Measurements from ENCODE around the gene SARS2.

DNA sequence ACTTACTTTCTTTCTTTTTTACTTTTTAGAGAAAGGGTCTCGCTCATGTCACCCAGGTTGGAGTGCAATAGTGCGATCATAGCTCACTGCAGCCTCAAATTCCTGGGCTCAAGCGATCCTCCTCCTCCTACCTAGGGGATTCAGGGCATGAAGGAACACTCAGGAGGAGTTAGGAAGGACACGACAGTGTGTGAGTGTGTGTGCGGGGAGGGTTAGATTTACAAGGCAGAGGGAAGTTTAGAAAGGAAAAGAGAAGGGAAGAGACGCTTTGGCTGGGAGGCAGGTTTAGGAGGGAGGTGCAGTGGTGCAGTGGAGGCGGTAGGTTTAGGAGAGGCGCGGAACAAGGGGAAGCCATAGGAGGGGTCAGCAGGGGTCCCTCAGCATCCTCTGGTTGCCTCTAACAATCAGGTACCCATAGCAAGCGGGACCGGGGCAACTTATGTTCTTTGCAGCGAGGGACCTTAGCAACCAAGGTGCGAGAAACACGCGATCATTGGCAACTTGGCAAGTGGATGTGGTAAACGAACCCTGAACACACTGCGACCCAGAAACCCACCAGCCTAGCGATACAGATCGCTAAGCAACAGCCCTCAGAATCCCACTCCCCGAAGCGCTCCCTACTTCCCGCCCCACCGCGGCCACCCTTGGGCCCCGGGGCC is 31.6 kb downstream of the SARS2 start:
- TF ChIP-seq, protein P1, sequence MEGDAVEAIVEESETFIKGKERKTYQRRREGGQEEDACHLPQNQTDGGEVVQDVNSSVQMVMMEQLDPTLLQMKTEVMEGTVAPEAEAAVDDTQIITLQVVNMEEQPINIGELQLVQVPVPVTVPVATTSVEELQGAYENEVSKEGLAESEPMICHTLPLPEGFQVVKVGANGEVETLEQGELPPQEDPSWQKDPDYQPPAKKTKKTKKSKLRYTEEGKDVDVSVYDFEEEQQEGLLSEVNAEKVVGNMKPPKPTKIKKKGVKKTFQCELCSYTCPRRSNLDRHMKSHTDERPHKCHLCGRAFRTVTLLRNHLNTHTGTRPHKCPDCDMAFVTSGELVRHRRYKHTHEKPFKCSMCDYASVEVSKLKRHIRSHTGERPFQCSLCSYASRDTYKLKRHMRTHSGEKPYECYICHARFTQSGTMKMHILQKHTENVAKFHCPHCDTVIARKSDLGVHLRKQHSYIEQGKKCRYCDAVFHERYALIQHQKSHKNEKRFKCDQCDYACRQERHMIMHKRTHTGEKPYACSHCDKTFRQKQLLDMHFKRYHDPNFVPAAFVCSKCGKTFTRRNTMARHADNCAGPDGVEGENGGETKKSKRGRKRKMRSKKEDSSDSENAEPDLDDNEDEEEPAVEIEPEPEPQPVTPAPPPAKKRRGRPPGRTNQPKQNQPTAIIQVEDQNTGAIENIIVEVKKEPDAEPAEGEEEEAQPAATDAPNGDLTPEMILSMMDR (IDR thresholded peaks at IDR 0.05), result no peak
- TF ChIP-seq POLR2A (IDR thresholded peaks at IDR 0.05), result no peak
